GM12864 (cell line): Measurements from ENCODE around the gene AMY1A.
"Not testable (repeated sequence)": the region's sequence is repeated elsewhere in the genome, so short reads cannot be mapped to it uniquely, and the experiment has no call there.

ENCODE experiments used
- DNase-seq: peaks from one replicate; pipeline ENCODE4 v3.0.0-alpha.2; 2011; ENCODE audit warnings: low read depth
- H3K4me3 ChIP-seq: 2 replicates; pipeline ENCODE4 v1.5.1; 2011; ENCODE audit warnings: mild to moderate bottlenecking, low read depth, low read length, control low read depth
- TF ChIP-seq, protein P1 (sequence below): IDR thresholded peaks from 2 replicates; pipeline ENCODE4 v1.5.1; 2011; ENCODE audit warnings: low read depth, mild to moderate bottlenecking, moderate library complexity, low read length, control low read depth, inconsistent platforms; ENCODE audit errors: missing control alignments

AMY1A gene

DNA sequence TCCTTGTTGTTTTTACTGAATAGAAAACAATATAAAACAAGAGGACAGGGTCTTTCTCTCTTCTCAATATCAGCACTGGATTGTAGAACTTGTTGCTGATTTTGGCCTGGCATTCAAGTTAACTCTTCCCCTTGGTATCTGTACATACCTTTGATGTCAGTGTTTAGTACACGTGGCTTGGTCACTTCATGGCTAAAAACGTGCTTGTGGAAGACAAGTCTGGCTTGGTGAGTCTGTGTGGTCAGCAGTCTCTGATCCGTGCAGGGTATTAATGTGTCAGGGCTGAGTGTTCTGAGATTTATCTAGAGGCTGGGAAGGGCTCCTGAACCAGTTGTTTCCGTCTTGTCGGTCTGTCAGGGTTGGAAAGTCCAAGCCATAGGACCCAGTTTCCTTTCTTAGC, at the start of gene AMY1A:
TSS of gene AMY1A (plus strand) at position 301 of the 400 bp plus-strand sequence. CDS start 571 bp downstream, outside the sequence.
- DNase-seq, H3K4me3 ChIP-seq: not testable (repeated sequence)

DNA sequence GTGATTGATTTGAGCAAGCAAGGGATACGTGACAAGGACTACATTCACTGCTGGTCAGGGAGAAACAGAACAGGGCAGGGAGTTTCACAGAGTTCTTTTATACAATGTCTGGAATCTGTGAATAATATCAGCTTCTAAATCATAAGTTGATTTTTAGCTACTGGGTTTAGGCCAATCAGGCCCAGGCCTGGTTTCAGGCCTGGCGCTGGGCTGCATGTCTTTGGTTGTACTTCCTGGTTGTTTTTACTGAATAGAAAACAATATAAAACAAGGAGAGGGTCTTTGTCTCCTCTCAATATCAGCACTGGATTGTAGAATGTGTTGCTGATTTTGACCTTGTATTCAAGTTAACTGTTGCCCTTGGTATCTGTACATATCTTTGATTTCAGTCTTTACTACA, 39.2 kb upstream of the AMY1A start:
- no peak for DNase-seq
- TF ChIP-seq, protein P1, sequence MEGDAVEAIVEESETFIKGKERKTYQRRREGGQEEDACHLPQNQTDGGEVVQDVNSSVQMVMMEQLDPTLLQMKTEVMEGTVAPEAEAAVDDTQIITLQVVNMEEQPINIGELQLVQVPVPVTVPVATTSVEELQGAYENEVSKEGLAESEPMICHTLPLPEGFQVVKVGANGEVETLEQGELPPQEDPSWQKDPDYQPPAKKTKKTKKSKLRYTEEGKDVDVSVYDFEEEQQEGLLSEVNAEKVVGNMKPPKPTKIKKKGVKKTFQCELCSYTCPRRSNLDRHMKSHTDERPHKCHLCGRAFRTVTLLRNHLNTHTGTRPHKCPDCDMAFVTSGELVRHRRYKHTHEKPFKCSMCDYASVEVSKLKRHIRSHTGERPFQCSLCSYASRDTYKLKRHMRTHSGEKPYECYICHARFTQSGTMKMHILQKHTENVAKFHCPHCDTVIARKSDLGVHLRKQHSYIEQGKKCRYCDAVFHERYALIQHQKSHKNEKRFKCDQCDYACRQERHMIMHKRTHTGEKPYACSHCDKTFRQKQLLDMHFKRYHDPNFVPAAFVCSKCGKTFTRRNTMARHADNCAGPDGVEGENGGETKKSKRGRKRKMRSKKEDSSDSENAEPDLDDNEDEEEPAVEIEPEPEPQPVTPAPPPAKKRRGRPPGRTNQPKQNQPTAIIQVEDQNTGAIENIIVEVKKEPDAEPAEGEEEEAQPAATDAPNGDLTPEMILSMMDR: no peak
- no peak overlapping the region for H3K4me3 ChIP-seq

DNA sequence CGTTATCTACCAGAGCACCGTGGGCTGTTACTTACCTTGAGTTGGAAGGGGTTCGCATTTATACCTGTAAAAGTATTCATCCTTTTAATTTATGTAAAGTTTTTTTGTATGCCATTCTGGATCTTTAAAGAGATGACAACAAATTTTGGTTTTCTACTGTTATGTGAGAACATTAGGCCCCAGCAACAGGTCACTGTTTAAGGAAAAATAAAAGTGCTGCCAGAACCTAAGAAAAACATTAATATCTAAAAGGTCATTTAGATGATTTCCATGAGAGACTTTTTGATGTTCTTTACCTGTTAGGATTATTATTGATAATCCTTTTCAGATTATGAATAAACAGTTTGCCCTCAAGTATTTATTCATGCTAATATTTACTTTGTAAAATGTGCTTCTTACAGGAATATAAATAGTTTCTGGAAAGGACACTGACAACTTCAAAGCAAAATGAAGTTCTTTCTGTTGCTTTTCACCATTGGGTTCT, 38.5 kb upstream of the AMY1A start, which contains the start of gene AMY2A:
TSS of gene AMY2A (plus strand) at position 434 of the 484 bp plus-strand sequence. CDS start at position 448, 14 bp downstream.
- DNase-seq, H3K4me3 ChIP-seq: not testable (repeated sequence)

DNA sequence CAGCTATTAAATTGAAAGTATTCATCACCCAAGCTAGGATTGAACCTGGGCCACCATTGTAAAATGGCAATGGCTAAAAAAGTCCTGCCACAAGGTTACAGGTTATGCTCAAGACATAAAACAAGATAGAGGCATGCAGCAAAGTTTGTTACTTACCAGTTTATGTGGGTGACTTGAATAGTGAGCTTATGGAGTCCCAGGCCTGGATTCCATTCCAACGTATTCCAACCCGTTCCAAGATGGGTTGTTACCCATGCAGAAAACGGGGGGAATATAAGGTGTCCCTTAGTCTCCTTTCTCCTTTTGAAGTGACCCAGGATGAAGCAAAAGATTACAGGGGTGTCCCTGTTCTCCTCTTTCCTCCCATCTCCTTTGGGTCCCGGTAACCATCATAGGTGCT, 28.1 kb upstream of the AMY1A start:
- DNase-seq, H3K4me3 ChIP-seq: not testable (repeated sequence)

DNA sequence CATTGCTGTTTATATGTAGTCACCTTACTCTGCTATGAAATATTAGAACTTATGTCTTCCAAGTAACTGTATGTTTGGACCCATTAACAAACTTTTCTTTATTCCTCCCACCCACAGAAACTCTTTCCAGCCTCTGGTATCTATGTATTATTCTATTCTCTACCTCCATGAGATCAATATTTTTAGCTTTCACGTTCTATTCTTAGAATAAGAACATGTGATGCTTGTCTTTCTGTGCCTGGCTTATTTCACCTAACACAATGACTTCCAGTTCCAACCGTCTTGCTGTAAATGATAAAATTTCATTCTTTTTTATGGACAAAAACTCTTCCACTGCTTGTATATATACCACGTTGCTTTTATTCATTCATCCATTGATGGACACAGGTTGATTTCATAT, 14.4 kb upstream of the AMY1A start:
- H3K4me3 ChIP-seq, DNase-seq: not testable (repeated sequence)

DNA sequence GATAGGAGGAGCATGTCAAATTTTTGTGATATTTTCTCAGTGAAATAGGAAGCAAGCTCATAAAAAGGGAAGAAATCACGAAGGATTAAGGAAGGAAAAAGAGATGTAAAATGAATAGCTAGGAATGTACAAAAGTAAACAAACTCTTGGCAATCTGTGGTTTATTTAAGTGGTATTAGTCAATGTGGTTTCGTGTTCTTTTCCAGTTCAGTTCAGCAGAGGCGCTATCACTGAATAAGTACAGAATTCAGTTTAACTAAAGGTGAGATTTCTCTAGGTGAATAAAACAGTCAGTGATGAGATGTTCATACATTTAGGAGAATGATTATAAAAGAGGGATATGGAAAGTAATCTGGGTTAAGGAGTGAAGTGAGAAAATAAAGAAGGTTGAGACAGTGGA, 11.7 kb upstream of the AMY1A start:
- DNase-seq, H3K4me3 ChIP-seq: not testable (repeated sequence)

DNA sequence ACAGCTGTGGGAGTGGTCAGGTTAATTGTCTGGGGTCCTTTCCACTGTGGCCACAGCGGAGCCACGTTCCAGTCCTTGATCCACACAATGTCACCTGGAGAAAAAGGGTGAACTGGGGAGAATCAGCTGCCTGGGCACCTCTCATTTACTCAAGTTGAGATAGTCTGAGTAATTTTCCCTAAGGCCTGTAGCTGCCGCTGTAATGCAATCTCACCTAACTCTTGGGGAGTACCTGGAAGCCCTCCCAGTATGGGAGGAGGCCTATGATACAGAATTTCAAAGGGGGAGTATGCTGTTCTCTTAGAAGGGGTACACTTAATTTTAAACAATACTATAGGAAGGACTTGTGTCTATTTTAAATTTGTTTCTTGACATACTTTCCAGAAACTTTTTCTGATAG, 5.3 kb upstream of the AMY1A start:
- DNase-seq: not testable (repeated sequence)

DNA sequence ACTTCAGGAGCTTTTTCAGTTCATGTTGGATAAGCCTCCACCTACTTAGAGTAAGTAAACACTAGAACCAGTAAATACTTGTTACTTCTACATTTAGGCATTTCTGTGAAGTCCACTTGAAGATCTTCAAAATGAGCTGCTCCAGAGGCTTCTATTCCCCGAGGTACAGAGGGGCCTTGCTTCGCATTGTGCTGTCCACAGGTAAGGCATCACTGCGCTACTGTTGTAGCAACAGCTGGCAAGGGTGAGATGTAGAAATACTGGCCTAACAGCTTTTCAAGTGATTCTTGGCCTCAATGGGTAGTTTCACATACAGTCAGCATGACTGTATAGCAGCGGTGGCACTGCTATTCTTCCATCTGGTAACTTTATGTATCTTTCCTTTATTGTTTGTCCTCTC, 4.7 kb upstream of the AMY1A start:
- not testable (repeated sequence) for H3K4me3 ChIP-seq, DNase-seq

More for the DNA sequence above, 5.3 kb upstream of the AMY1A start:
- H3K4me3 ChIP-seq: not testable (repeated sequence)

DNA sequence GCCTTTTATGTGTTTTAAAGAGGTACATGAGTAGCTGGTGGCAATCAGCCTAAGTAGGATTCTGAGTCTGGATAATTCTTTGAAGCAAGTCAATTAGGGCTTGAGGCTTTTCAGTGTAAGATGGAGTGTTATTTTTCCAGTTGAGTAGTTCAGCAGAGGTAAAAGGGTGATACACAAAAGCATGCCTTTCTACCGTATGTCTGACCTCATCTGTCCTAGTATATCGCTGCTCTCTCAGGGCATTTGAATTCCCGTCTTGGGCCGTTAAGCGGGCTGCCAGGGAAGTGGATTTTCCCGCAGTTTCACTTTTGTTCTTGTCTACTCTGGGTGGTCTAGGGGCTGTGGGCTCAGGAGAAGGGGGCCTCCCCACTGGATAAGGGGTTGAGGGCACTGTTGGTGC, 1.4 kb upstream of the AMY1A start:
- H3K4me3 ChIP-seq, DNase-seq: not testable (repeated sequence)

DNA sequence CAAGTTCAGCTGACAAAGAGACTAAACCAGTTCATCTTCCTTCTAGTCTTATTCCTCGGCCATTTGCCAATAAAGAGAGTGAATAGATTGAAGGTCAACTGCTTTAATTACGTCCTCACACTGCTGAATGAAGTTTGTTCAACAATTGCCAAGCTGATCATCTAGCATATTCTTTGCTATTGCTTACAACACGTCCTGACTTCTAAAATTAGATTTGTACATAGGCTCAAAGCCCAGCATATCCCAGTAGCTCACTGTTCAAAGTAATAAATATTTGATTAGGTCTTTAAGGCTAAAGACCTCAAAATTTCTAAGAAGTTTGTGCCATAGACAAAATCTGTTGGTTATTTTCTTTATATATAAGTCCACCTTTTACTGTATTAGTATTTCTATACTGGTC, 20.8 kb downstream of the AMY1A start:
- H3K4me3 ChIP-seq, DNase-seq: not testable (repeated sequence)

DNA sequence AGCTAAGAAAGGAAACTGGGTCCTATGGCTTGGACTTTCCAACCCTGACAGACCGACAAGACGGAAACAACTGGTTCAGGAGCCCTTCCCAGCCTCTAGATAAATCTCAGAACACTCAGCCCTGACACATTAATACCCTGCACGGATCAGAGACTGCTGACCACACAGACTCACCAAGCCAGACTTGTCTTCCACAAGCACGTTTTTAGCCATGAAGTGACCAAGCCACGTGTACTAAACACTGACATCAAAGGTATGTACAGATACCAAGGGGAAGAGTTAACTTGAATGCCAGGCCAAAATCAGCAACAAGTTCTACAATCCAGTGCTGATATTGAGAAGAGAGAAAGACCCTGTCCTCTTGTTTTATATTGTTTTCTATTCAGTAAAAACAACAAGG, 40.5 kb downstream of the AMY1A start, which contains the start of gene AMY1B:
TSS of gene AMY1B (minus strand) at position 101 of the 400 bp plus-strand sequence. CDS start 571 bp downstream, outside the sequence.
- DNase-seq, H3K4me3 ChIP-seq: not testable (repeated sequence)

DNA sequence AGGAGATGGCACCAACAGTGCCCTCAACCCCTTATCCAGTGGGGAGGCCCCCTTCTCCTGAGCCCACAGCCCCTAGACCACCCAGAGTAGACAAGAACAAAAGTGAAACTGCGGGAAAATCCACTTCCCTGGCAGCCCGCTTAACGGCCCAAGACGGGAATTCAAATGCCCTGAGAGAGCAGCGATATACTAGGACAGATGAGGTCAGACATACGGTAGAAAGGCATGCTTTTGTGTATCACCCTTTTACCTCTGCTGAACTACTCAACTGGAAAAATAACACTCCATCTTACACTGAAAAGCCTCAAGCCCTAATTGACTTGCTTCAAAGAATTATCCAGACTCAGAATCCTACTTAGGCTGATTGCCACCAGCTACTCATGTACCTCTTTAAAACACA, 41.9 kb downstream of the AMY1A start:
- H3K4me3 ChIP-seq, DNase-seq: not testable (repeated sequence)

DNA sequence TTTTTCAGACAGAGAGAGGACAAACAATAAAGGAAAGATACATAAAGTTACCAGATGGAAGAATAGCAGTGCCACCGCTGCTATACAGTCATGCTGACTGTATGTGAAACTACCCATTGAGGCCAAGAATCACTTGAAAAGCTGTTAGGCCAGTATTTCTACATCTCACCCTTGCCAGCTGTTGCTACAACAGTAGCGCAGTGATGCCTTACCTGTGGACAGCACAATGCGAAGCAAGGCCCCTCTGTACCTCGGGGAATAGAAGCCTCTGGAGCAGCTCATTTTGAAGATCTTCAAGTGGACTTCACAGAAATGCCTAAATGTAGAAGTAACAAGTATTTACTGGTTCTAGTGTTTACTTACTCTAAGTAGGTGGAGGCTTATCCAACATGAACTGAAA, 45.1 kb downstream of the AMY1A start:
- not testable (repeated sequence) for H3K4me3 ChIP-seq, DNase-seq

DNA sequence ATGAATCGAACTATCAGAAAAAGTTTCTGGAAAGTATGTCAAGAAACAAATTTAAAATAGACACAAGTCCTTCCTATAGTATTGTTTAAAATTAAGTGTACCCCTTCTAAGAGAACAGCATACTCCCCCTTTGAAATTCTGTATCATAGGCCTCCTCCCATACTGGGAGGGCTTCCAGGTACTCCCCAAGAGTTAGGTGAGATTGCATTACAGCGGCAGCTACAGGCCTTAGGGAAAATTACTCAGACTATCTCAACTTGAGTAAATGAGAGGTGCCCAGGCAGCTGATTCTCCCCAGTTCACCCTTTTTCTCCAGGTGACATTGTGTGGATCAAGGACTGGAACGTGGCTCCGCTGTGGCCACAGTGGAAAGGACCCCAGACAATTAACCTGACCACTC, 45.7 kb downstream of the AMY1A start:
- DNase-seq, H3K4me3 ChIP-seq: not testable (repeated sequence)

DNA sequence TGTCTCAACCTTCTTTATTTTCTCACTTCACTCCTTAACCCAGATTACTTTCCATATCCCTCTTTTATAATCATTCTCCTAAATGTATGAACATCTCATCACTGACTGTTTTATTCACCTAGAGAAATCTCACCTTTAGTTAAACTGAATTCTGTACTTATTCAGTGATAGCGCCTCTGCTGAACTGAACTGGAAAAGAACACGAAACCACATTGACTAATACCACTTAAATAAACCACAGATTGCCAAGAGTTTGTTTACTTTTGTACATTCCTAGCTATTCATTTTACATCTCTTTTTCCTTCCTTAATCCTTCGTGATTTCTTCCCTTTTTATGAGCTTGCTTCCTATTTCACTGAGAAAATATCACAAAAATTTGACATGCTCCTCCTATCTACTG, 52.1 kb downstream of the AMY1A start:
- H3K4me3 ChIP-seq, DNase-seq: not testable (repeated sequence)

DNA sequence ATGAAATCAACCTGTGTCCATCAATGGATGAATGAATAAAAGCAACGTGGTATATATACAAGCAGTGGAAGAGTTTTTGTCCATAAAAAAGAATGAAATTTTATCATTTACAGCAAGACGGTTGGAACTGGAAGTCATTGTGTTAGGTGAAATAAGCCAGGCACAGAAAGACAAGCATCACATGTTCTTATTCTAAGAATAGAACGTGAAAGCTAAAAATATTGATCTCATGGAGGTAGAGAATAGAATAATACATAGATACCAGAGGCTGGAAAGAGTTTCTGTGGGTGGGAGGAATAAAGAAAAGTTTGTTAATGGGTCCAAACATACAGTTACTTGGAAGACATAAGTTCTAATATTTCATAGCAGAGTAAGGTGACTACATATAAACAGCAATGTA, 54.8 kb downstream of the AMY1A start:
- H3K4me3 ChIP-seq, DNase-seq: not testable (repeated sequence)
